Gastrocnemius medialis (tissue), 4 donors: Measurements from ENCODE around the gene PRR33. TPM values are rescaled to one million over a fixed set of nuclear protein-coding genes. Genes with fewer than 3 reads are reported as not detected.

Experiments
- ATAC-seq, 2 donors: fragments of 150-250 bp; one replicate each; pipeline ENCODE4 v1.9.1; 2016
- DNase-seq, 2 donors: peaks; one replicate each; pipeline ENCODE4 v3.0.0-alpha.2; 2019
- H3K27ac ChIP-seq, 4 donors: fragments of 200-600 bp; sonication (generic); 1 replicate in 1 of 4; 2 replicates in 3 of 4; pipeline ENCODE4 v1.5.1; 2016 to 2018; ENCODE audit warnings: mild to moderate bottlenecking in 2 of 4, moderate library complexity in 1 of 4
- H3K27me3 ChIP-seq, 3 donors: fragments of 200-600 bp; sonication (generic) in 2 of 3; 1 replicate in 1 of 3; 2 replicates in 2 of 3; pipeline versions ENCODE4 v1.5.1 to v1.6.0; 2016 to 2019; ENCODE audit warnings: mild to moderate bottlenecking in 1 of 3, moderate library complexity in 1 of 3
- H3K36me3 ChIP-seq, 2 donors: fragments of 200-600 bp; sonication (generic) in 1 of 2; one replicate each; pipeline ENCODE4 v1.5.1; 2017 to 2018
- H3K4me1 ChIP-seq, 2 donors: fragments of 200-600 bp; sonication (generic) in 1 of 2; one replicate each; pipeline ENCODE4 v1.5.1; 2016 to 2017; ENCODE audit warnings: mild to moderate bottlenecking in 2 of 2
- H3K4me3 ChIP-seq, 4 donors: fragments of 200-600 bp; sonication (generic) in 3 of 4; 1 replicate in 1 of 4; 2 replicates in 3 of 4; pipeline ENCODE4 v1.5.1; 2016 to 2019; ENCODE audit warnings: mild to moderate bottlenecking in 2 of 4
- H3K9me3 ChIP-seq, 3 donors: fragments of 200-600 bp; sonication (generic) in 2 of 3; 1 replicate in 1 of 3; 2 replicates in 2 of 3; pipeline ENCODE4 v1.5.1; 2016 to 2019
- CTCF ChIP-seq, 5 experiments: fragments of 450-650 bp in 3 of 5; fragments of 200-600 bp in 2 of 5; sonication (generic) in 2 of 5; IDR thresholded peaks in 4 of 5; conservative IDR thresholded peaks in 1 of 5; 1 replicate in 4 of 5; 2 replicates in 1 of 5; pipeline ENCODE4 v1.5.1; 2016 to 2019; ENCODE audit warnings: antibody characterized with exemption in 5 of 5, mild to moderate bottlenecking in 3 of 5, moderate library complexity in 3 of 5
- POLR2A ChIP-seq, 2 donors: fragments of 450-650 bp; IDR thresholded peaks; one replicate each; pipeline ENCODE4 v1.6.1; 2017; ENCODE audit warnings: antibody characterized with exemption in 2 of 2, mild to moderate bottlenecking in 2 of 2, moderate library complexity in 2 of 2
- in situ Hi-C, 4 donors: fragments of 200-750 bp; cut with MboI; loops; one replicate each; pipeline versions ENCODE4 v1.15.0 to v1.8.0; 2017; ENCODE audit warnings: low sequenced_read_pairs in 4 of 4
- intact Hi-C: fragments of 100-400 bp; cut with DNase I; formaldehyde crosslinking; loops from one replicate; pipeline ENCODE4 v1.15.1; 2023; ENCODE audit warnings: low total_unique reads
- total RNA-seq, 4 donors: library from RNA; depleted of rRNA; stranded (reverse); fragments of >200 nt; gene quantifications; one replicate each; pipeline versions ENCODE4 v1.1.0 to v1.2.3, GENCODE V29; 2016

The PRR33 gene
- total RNA-seq, 4 donors from 2014 or later: 0.16 to 2.3 (median 1.0) TPM

DNA sequence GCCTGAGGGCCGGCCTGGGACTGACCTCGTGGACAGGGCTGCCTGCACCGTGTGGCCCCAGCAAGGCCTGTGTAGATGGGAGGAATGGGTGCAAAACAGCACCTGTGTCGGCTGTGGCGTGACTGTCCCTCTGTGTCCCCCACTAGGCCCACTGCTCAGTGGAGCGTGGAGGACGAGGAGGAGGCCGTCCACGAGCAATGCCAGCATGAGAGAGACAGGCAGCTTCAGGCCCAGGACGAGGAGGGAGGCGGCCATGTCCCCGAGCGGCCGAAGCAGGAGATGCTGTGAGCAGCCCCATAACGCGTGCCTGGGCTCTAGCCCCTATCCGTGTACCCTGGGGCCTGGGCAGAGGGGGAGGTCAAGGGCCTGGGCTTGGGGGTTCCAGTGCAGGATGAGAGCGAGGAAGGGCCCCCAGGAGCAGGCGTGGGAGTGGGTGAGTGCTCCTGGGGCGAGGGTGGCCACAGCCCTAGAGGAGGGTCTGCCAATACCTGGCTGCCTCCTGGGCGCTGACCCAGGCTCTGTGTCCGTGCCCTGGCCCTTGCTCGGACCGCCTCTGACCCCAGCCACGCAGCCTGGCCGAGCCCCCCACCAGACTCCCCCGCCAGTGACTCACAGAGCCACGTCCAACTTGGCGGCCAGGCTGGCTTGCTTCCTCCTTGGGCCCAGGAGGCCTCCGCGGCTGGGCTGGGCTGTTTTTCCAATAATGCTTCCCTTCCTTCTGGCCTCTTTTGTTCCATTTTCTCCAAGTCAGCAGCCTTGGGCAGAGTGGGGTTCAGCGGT lies 11.6 kb downstream of the PRR33 start:
- Histone ChIP-seq H3K27me3 (peaks cover 4 to 7% (median 5%) of the 10 kb centered on the region in 3 donors), H3K9me3 (no peaks in the 10 kb centered on the region), H3K4me1 (peaks cover 31 to 49% of the 10 kb centered on the region in 2 donors), H3K36me3 (no peaks in the 10 kb centered on the region), H3K27ac (peak overlapping the region; percentile 84 to 89 (median 88)), H3K4me3 (no peak overlapping the region)
- intact Hi-C loops (loop anchor here (5.0 kb wide), 1 partner anchor 43 kb away; the partner anchor contains the start of gene TNNI2), in situ Hi-C loops (loop anchor here in 1 of 4 donors (25.0 kb wide), 1 partner anchor 282 kb away; the partner anchor contains the start of genes INS and TH)
- ATAC-seq: peak in 1 of 2 donors; percentile 28
- DNase-seq: peak in 1 of 2 donors; percentile 53
- no peak for TF ChIP-seq CTCF (IDR thresholded peaks at IDR 0.05 in 4 of 5, conservative IDR thresholded peaks at IDR 0.05 in 1 of 5)
- TF ChIP-seq POLR2A (IDR thresholded peaks at IDR 0.05): no peak

DNA sequence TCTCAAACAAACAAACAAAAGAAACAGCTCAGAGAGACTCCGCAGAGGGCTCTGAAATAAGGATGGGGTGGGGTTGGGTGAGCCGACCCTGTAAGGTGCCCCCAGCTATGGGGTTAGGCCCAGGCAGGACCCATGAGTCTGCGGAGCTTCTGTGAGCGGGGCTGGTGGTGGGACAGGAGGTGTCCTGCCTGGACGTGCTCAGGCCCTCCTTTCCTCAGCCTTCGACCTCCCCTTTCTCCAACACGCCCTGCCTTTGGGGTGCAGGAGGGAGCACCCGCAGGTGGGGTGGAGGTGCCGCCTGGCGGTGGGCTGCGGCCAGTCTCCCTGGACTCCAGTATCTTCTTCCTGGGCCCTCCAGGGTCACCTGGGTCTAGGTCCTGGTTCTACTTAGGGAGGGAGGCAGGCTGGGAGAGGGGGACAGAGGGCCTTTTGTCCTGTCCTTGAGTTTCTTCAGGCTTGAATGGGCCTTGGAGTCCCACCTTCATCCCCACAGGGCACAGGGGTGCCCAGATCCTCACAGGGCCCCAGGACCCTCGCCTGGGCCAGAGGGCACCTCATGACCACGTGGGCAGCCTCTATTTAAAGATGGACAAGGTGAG lies 12.3 kb downstream of the PRR33 start:
- Histone ChIP-seq H3K36me3 (no peaks in the 10 kb centered on the region), H3K9me3 (no peaks in the 10 kb centered on the region), H3K4me1 (peaks cover 31 to 50% of the 10 kb centered on the region in 2 donors), H3K27ac (peak overlapping the region; percentile 84 to 89 (median 88)), H3K27me3 (peaks cover 10 to 12% (median 12%) of the 10 kb centered on the region in 3 donors), H3K4me3 (no peak overlapping the region)
- intact Hi-C loops: no loop called here
- no peak for ATAC-seq
- in situ Hi-C loops: loop anchor here in 1 of 4 donors (25.0 kb wide), 1 partner anchor 283 kb away; the partner anchor contains the start of genes INS and TH
- TF ChIP-seq CTCF (IDR thresholded peaks at IDR 0.05 in 4 of 5, conservative IDR thresholded peaks at IDR 0.05 in 1 of 5): no peak
- TF ChIP-seq POLR2A (IDR thresholded peaks at IDR 0.05): no peak
- no peak for DNase-seq

DNA sequence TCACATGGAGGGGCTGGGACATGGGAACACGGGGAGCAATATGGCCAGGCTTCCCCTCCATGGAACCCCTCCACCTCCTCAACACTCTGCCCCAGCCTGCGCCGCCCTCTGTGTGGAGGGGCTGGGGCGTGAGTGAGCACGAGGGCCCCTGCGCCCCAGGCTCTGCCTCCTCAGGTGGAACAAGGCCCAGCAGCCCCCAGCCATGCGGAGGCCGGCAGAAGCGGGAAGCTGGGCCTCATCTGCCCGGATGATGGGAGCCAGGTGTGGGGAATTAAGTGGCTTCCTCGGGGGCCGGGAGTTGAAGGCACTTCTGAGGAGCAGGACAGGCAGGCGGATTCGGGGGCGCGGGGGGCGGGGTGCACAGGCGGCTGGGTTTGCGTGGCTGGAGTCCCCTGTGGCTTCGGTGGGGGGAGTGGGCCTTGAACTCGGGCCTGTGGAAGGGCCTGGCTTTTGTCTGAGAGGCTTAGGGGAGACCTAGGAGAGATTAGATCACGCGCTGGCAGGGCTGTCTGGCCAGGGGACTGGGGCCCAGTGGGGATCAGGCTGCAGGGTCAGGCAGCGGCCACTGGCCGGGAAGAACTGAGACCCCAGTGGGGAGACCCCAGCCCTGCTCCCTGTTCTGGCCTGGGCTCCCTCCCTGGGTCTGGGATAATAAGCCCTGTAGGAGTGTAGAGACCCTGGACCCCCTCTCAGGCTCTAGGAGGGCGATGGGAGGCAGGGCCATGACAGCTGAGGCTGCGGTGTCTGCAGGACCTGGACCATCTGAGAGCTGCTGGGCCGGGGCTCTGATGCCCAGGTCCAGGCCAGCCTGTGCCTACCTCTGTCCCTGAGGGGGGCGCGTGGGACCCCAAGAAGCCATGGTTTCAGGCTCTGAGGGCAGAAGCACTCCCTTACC lies 13.3 kb downstream of the PRR33 start:
- TF ChIP-seq POLR2A (IDR thresholded peaks at IDR 0.05): no peak
- TF ChIP-seq CTCF (IDR thresholded peaks at IDR 0.05 in 4 of 5, conservative IDR thresholded peaks at IDR 0.05 in 1 of 5): no peak
- no peaks in the 10 kb centered on the region for H3K9me3 ChIP-seq
- in situ Hi-C loops (loop anchor here in 1 of 4 donors (25.0 kb wide), 1 partner anchor 284 kb away; the partner anchor contains the start of genes INS and TH), intact Hi-C loops (no loop called here)
- H3K27ac ChIP-seq: peak overlapping the region; percentile 84 to 89 (median 88)
- no peaks in the 10 kb centered on the region for H3K36me3 ChIP-seq
- ATAC-seq (no peak), DNase-seq (no peak)
- peaks cover 11 to 15% (median 12%) of the 10 kb centered on the region in 3 donors for H3K27me3 ChIP-seq
- peaks cover 31 to 50% of the 10 kb centered on the region in 2 donors for H3K4me1 ChIP-seq
- H3K4me3 ChIP-seq: no peak overlapping the region
